CD14-positive monocyte (primary cell): ENCODE data around the gene BCAP29. TPM values are rescaled to one million over a fixed set of nuclear protein-coding genes. Genes with fewer than 3 reads are reported as not detected.

Experiments
- DNase-seq, 3 donors: peaks; one replicate each; pipeline ENCODE4 v3.0.0-alpha.2; 2011 to 2022
- H2AFZ ChIP-seq: 2 replicates; pipeline ENCODE4 v1.6.0; 2012; ENCODE audit warnings: mild to moderate bottlenecking, low read depth, low read length, inconsistent platforms; ENCODE audit not compliant: insufficient read depth, poor library complexity, severe bottlenecking
- H3K27ac ChIP-seq, 2 donors: 1 replicate in 1 of 2; 2 replicates in 1 of 2; pipeline ENCODE4 v1.5.1; 2012 to 2013; ENCODE audit warnings: low read length in 2 of 2, control low read depth in 1 of 2, inconsistent platforms in 1 of 2, low read depth in 1 of 2, mild to moderate bottlenecking in 1 of 2
- H3K27me3 ChIP-seq, 2 donors: one replicate each; pipeline versions ENCODE4 v1.6.0 to v1.6.1; 2011 to 2013; ENCODE audit warnings: low read length in 2 of 2; ENCODE audit not compliant: control insufficient read depth in 2 of 2, insufficient read depth in 2 of 2
- H3K36me3 ChIP-seq, 2 donors: replicated peaks in 1 of 2; 1 replicate in 1 of 2; 2 replicates in 1 of 2; pipeline versions ENCODE4 v1.5.1 to v1.6.1; 2012 to 2013; ENCODE audit warnings: low read length in 2 of 2, control low read depth in 1 of 2, inconsistent platforms in 1 of 2, mild to moderate bottlenecking in 1 of 2; ENCODE audit not compliant: insufficient read depth in 2 of 2, control insufficient read depth in 1 of 2
- H3K4me1 ChIP-seq, 2 donors: 1 replicate in 1 of 2; 2 replicates in 1 of 2; pipeline versions ENCODE4 v1.5.1 to v1.6.1; 2012 to 2013; ENCODE audit warnings: low read length in 2 of 2, control low read depth in 1 of 2, inconsistent platforms in 1 of 2, mild to moderate bottlenecking in 1 of 2, moderate library complexity in 1 of 2; ENCODE audit not compliant: insufficient read depth in 2 of 2, control insufficient read depth in 1 of 2
- H3K4me2 ChIP-seq: replicated peaks from 2 replicates; pipeline ENCODE3; 2012; ENCODE audit warnings: low read length, moderate library complexity, mild to moderate bottlenecking; ENCODE audit not compliant: poor library complexity, severe bottlenecking; ENCODE audit errors: extremely low read depth
- H3K4me3 ChIP-seq, 3 experiments: fragments of 200-600 bp in 1 of 3; sonication (generic) in 1 of 3; replicated peaks in 1 of 3; 1 replicate in 2 of 3; 2 replicates in 1 of 3; pipeline ENCODE4 v1.5.1; 2011 to 2013; ENCODE audit warnings: low read length in 3 of 3, mild to moderate bottlenecking in 3 of 3, control low read depth in 2 of 3, low read depth in 2 of 3, inconsistent platforms in 1 of 3, moderate library complexity in 1 of 3
- H3K79me2 ChIP-seq: 2 replicates; pipeline ENCODE4 v1.6.0; 2012; ENCODE audit warnings: mild to moderate bottlenecking, control low read depth, inconsistent platforms, low read length, moderate library complexity; ENCODE audit not compliant: insufficient read depth
- H3K9ac ChIP-seq: 2 replicates; pipeline ENCODE4 v1.6.0; 2017; ENCODE audit warnings: low read length, mild to moderate bottlenecking; ENCODE audit not compliant: insufficient read depth, poor library complexity, severe bottlenecking
- H3K9me3 ChIP-seq, 2 donors: replicated peaks in 1 of 2; 1 replicate in 1 of 2; 2 replicates in 1 of 2; pipeline versions ENCODE4 v1.5.1 to v1.6.1; 2012 to 2013; ENCODE audit warnings: low read length in 2 of 2, control low read depth in 1 of 2; ENCODE audit not compliant: control insufficient read depth in 1 of 2, insufficient read depth in 1 of 2
- H4K20me1 ChIP-seq: 2 replicates; pipeline ENCODE4 v1.6.0; 2012; ENCODE audit warnings: mild to moderate bottlenecking, low read length, control low read depth, moderate library complexity; ENCODE audit not compliant: insufficient read depth
- H3K27ac Mint-ChIP-seq, 7 donors: one replicate each; pipeline ENCODE4 v1.8.0; 2020; ENCODE audit warnings: mild to moderate bottlenecking in 7 of 7, mixed read lengths in 7 of 7, moderate library complexity in 6 of 7, inconsistent platforms in 2 of 7
- H3K27me3 Mint-ChIP-seq, 3 donors: one replicate each; pipeline ENCODE4 v1.8.0; 2021 to 2022; ENCODE audit warnings: low read depth in 3 of 3, mild to moderate bottlenecking in 3 of 3, mixed read lengths in 3 of 3, moderate library complexity in 3 of 3, inconsistent platforms in 1 of 3
- H3K36me3 Mint-ChIP-seq, 2 donors: one replicate each; pipeline ENCODE4 v1.8.0; 2020; ENCODE audit warnings: mixed read lengths in 2 of 2, inconsistent platforms in 1 of 2, mild to moderate bottlenecking in 1 of 2
- H3K4me1 Mint-ChIP-seq: one replicate; pipeline ENCODE4 v1.8.0; 2020; ENCODE audit warnings: mild to moderate bottlenecking, mixed read lengths
- H3K4me3 Mint-ChIP-seq, 2 donors: one replicate each; pipeline ENCODE4 v1.8.0; 2020; ENCODE audit warnings: mild to moderate bottlenecking in 2 of 2, mixed read lengths in 2 of 2, moderate library complexity in 1 of 2
- H3K9me3 Mint-ChIP-seq, 7 donors: one replicate each; pipeline ENCODE4 v1.8.0; 2020 to 2022; ENCODE audit warnings: mixed read lengths in 7 of 7, mild to moderate bottlenecking in 6 of 7, moderate library complexity in 6 of 7, inconsistent platforms in 2 of 7
- WGBS: methylation state at CpG from one replicate; pipeline ENCODE4 v1.1.5; 2013; ENCODE audit warnings: missing lambda C conversion rate; ENCODE audit not compliant: insufficient coverage; 5-methylcytosine and 5-hydroxymethylcytosine counted together
- intact Hi-C, 2 donors: fragments of 100-400 bp; cut with micrococcal nuclease; formaldehyde crosslinking; loops; one replicate each; pipeline versions ENCODE4 v1.15.0 to v1.15.1; 2023
- polyA plus RNA-seq, 3 donors: library from polyadenylated mRNA; depleted of rRNA in 1 of 3; unstranded in 2 of 3; stranded (reverse) in 1 of 3; fragments of 300-500 nt in 2 of 3; fragments of >200 nt in 1 of 3; fragmentation: Illumina TruSeq in 2 of 3; gene quantifications; 1 replicate in 2 of 3; 2 replicates in 1 of 3; pipeline ENCODE4 v1.2.3, GENCODE V29; 2012 to 2021
- TF ChIP-seq, protein P1 (sequence below): fragments of 200-600 bp; IDR thresholded peaks from one replicate; pipeline ENCODE4 v1.8.0; 2022; ENCODE audit warnings: antibody characterized with exemption, mild to moderate bottlenecking

BCAP29 gene
- polyA plus RNA-seq, 3 donors = 35.2 to 76.0 (median 58.8) TPM

DNA sequence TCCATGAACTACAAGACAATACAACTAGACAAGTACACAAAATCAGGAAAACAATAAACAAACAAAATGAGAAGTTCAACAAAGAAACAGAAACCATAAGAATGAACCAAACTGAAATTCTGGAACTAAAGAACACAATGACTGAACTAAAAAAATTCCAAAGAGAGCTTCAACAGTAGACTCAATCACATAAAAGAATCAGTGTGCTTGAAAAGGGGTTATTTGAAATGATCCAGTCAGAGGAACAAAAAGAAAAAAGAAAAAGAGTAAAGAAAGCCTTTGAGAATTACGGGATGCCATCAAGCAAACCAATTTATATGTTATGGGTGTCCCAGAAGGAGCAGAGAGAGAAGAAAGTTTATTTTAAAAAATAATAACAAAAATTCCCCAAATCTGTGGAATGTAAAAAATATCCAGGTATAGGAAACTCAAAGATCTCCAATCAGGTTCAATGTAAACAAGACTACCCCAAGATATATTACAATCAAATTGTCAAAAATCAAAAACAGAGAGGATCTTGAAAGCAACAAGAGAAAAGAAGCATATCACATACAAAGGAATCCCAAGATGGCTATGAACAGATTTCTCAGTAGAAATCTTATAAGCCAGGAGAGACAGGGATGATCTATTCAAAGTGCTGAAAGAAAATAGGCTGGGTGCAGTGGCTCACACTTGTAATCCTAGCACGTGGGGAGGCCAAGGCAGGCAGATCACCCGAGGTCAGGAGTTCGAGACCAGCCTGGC is 35.0 kb upstream of the BCAP29 start:
- H3K27ac ChIP-seq = no peak overlapping the region
- H3K27me3 Mint-ChIP-seq = no peaks in the 10 kb centered on the region
- peaks cover 53 to 80% of the 10 kb centered on the region in 2 donors for H3K36me3 ChIP-seq
- no peak for DNase-seq
- H4K20me1 ChIP-seq = peaks cover 24% of the 10 kb centered on the region
- H3K4me1 Mint-ChIP-seq = no peaks in the 10 kb centered on the region
- peaks cover 10 to 17% (median 16%) of the 10 kb centered on the region in 7 donors for H3K9me3 Mint-ChIP-seq
- no peak overlapping the region for H3K4me3 Mint-ChIP-seq
- H3K4me1 ChIP-seq = no peaks in the 10 kb centered on the region
- peaks cover 18% of the 10 kb centered on the region for H3K79me2 ChIP-seq
- no peak overlapping the region for H3K9ac ChIP-seq
- WGBS = 100% methylated on average over 1 of the region's 4 CpGs
- H3K36me3 Mint-ChIP-seq = peaks cover 63 to 88% of the 10 kb centered on the region in 2 donors
- no peak overlapping the region for H3K4me2 ChIP-seq
- TF ChIP-seq, protein P1, sequence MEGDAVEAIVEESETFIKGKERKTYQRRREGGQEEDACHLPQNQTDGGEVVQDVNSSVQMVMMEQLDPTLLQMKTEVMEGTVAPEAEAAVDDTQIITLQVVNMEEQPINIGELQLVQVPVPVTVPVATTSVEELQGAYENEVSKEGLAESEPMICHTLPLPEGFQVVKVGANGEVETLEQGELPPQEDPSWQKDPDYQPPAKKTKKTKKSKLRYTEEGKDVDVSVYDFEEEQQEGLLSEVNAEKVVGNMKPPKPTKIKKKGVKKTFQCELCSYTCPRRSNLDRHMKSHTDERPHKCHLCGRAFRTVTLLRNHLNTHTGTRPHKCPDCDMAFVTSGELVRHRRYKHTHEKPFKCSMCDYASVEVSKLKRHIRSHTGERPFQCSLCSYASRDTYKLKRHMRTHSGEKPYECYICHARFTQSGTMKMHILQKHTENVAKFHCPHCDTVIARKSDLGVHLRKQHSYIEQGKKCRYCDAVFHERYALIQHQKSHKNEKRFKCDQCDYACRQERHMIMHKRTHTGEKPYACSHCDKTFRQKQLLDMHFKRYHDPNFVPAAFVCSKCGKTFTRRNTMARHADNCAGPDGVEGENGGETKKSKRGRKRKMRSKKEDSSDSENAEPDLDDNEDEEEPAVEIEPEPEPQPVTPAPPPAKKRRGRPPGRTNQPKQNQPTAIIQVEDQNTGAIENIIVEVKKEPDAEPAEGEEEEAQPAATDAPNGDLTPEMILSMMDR = no peak
- intact Hi-C loops = no loop called here
- no peak overlapping the region for H3K4me3 ChIP-seq
- H3K27me3 ChIP-seq = no peaks in the 10 kb centered on the region
- H3K27ac Mint-ChIP-seq = peak overlapping the region in 1 of 7 donors; percentile 63
- H2AFZ ChIP-seq = no peak overlapping the region
- H3K9me3 ChIP-seq = peaks cover 5 to 16% of the 10 kb centered on the region in 2 donors

DNA sequence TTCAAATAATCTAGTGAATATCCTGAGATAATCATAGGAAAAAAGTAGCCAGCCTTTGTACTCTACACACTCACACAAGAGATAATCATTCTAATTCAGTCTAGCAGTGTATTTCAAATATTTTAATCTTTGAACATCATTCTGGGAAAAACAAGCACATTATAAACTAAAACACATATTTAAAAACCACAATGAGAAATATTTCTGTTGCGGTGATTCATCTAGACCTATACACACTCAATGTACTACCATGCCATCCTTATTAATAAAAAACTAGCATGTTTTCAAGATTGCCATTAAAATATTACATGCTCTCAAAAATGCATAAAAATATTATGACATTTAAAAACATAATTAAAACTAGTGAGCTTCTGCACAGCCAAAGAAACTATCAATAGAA is 28.1 kb upstream of the BCAP29 start:
- H3K79me2 ChIP-seq = peaks cover 15% of the 10 kb centered on the region
- H3K4me3 ChIP-seq = no peak overlapping the region
- H3K4me1 Mint-ChIP-seq = no peaks in the 10 kb centered on the region
- H3K4me1 ChIP-seq = no peaks in the 10 kb centered on the region
- no peak for DNase-seq
- H4K20me1 ChIP-seq = peaks cover 11% of the 10 kb centered on the region
- no peak overlapping the region for H2AFZ ChIP-seq
- 100% methylated on average over 1 of the region's 1 CpG for WGBS
- H3K9me3 Mint-ChIP-seq = peaks cover 0 to 2% (median 0%) of the 10 kb centered on the region in 7 donors
- no peak overlapping the region for H3K4me2 ChIP-seq
- peak overlapping the region in 1 of 7 donors; percentile 61 for H3K27ac Mint-ChIP-seq
- peaks cover 43 to 93% of the 10 kb centered on the region in 2 donors for H3K36me3 ChIP-seq
- no peak overlapping the region for H3K4me3 Mint-ChIP-seq
- H3K27ac ChIP-seq = no peak overlapping the region
- no peaks in the 10 kb centered on the region for H3K27me3 ChIP-seq
- TF ChIP-seq, protein P1 = no peak
- intact Hi-C loops = no loop called here
- peaks cover 63 to 87% of the 10 kb centered on the region in 2 donors for H3K36me3 Mint-ChIP-seq
- no peak overlapping the region for H3K9ac ChIP-seq
- no peaks in the 10 kb centered on the region for H3K27me3 Mint-ChIP-seq
- H3K9me3 ChIP-seq = no peaks in the 10 kb centered on the region
